GM19099 (cell line): ENCODE data around the gene INAFM1.
A peak's percentile ranks its signal among the peaks of the same experiment; 100 is the strongest.

Experiments used
- POLR2A ChIP-seq: IDR thresholded peaks from 3 replicates; pipeline ENCODE4 v1.6.1; 2011; ENCODE audit warnings: low read depth; ENCODE audit not compliant: insufficient read length; ENCODE audit errors: extremely low read depth

The INAFM1 gene

DNA sequence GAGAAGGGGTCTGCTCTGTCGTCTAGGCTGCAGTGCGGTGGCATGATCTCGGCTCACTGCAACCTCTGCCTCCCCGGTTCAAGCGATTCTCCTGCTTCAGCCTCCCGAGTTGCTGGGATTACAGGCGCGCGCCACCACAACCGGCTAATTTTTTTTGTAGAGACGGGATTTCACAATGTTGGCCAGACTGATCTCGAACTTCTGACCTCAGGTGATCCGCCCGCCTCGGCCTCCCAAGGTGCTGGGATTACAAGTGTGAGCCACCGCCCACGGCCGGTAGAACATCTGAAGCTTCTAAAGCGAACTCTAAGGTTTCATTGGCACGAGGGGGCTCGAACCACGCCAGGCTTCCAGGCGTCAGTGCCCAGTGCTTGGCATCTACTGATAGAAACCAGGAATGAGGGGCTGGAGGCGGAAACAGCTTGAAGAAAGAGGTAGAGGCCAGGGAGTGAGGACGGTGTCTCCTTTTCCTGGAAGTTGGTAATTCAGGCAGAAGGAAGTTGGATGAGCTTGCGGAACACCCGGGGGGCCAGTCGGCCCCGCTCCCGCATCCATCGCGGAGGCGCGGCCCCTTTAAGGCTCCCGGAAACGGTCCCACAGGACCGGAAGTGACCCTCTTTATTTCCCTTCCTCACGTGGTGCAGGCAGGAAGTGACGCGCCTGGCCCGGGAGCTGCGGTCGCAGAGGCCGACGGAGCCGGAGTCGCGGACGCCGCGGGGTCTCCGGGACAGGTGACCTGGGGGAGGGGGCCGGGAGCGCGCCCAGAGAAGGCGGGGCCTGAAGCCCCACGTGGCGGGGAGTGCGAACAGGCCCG, 18.6 kb upstream of the INAFM1 start, which contains the start of gene CCDC9:
TSS of gene CCDC9 (plus strand) at position 647 of the 814 bp plus-strand sequence. CDS start 1,876 bp downstream, outside the sequence.
- peak; percentile 73 for TF ChIP-seq POLR2A

DNA sequence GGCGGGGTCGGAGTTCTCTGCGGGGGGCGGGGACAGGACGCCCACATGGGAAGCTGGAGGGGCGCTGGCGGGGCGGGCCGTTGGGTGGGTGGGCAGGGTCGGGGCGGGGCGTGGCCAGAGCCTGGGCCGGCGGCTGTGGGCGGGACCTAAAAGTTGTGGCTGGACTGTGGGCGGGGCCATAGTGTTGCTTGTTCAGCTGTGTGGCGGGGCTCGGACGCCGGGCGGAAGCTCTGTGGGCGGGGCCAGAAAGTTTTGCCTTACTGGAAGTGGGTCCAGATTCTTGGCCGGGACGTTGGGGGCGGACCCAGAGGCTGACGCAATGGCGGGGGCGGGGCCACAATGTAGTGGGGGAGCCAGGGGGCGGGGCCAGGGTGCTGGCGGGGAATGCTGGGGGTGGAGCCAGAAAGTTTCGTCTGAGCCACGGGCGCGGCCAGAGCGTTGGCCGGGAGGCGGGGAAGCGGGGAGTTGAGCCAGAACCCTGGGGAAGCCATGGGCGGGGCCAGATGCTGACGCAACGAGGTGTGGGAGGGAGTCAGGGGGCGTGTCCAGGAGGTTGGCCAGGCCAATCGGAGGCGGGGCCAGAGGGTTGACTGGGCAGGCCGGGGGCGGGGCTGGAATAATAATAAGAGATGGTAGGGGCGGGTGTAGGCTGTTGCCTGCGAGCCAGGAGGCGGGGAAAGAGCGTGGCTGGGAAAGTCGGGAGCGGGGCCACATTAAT, 17.8 kb upstream of the INAFM1 start:
- no peak for TF ChIP-seq POLR2A

DNA sequence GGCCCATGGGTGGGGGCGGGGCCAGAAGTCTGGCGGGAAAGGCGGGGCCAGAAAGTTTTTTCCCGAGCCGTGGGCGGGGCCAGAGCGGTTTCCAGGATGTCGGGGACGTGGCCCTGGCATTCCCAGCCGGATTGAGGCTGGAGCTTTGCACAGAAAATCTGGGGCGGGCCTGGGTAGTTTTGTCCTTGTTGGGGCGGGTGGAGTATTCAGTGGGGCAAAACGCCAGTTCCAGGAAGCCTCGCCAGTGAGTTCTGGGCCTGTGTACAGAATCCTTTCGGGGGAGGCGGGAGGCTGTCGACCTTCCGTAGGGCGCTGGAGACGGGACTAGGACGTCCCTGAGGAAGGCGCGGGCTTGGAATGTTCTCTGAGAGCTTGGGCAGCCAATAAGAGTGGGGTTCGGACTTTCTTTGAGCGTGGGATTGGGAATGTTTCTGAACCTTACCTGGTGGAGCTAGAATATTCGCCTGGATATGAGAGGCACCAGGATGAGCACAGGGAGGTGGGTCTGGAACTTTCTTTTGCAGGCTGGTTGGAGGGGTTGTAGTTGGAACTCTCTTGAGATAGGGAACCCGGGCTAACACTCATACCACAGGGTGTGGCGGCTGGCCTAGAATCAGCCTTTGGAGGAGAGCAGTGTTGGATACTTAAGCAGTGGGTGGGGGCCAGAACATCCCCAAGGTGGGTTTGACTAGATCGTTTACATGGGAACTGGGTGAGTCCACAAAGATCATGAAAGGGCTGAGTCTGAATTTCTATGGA, 17.1 kb upstream of the INAFM1 start:
- TF ChIP-seq POLR2A: no peak

DNA sequence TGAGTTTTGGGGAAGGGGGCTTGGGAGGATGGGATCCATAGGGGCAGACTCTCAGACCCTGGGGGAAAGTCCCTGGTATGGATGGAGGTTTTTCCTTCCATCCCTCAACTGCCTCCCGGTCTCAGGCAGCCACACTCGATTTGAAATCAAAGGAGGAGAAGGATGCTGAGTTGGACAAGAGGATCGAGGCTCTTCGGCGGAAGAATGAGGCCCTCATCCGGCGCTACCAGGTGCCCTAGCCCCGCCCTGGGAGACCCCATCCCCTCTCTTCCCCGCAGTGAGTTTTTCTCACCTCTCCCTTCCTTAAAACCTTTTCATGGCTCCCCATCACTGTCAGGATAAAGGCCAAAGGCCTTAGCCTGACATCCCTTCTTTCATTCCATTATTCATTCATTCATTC, 16.3 kb upstream of the INAFM1 start:
- no peak for TF ChIP-seq POLR2A

DNA sequence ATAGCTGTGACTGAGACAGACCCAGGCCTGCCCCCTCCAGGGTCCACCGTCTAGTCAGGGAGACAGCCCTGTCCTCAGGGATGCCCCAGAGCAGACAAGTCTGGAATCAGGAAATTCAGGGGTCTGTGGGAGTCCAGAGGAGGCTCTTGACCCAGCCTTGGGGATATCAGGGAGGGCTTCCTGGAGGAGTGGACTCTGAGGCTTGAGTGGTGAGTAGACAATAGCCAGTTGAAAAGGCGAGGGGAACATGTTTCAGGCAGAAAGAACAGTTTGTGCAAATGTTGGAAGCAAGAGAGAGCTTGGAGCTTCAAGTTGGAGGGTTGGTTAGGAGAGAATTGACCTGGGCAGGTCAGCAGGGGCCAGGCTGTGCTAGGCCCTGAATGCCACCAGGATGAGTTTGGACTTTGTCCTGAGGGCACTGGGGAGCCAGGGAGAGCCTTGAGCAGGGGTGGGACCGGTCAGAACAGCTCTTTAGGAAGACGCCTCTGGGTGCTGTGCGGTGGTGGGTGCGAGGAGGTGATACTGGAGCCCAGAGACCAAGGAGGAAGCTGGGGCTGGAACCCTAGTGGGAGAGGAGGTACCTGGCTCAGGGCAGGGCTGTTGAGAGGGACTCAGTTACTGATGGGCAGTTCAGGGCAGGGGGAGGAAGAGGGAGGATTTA, 15.7 kb upstream of the INAFM1 start:
- no peak for TF ChIP-seq POLR2A

DNA sequence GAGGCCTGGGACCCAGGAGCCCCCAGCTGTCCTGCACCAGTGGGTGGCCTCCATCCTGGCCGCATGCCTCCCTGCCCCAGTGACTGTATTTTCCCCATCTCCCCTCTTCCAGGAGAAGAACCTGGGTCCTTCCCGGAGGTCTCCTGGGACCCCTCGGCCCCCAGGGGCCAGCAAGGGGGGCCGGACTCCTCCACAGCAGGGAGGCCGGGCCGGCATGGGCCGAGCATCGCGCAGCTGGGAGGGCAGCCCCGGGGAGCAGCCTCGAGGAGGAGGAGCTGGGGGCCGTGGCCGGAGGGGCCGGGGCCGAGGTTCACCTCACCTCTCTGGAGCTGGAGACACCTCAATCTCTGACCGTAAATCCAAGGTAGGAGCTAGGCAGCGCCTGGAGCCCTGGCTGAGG, 14.2 kb upstream of the INAFM1 start:
- TF ChIP-seq POLR2A: no peak

DNA sequence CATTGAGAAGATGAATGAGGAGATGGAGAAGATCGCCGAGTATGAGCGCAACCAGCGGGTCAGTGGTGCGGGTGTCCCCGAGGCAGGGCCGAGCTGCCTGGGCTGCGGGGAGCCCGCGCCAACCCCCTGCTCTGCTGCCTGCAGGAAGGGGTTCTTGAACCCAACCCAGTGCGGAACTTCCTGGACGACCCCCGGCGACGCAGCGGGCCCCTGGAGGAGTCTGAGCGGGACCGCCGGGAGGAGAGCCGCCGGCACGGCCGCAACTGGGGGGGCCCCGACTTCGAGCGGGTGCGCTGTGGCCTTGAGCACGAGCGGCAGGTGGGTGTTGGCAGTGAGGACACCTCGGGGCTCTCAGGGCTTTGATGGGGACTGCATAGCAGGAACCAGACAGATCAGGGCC, 10.1 kb upstream of the INAFM1 start:
- TF ChIP-seq POLR2A: no peak

DNA sequence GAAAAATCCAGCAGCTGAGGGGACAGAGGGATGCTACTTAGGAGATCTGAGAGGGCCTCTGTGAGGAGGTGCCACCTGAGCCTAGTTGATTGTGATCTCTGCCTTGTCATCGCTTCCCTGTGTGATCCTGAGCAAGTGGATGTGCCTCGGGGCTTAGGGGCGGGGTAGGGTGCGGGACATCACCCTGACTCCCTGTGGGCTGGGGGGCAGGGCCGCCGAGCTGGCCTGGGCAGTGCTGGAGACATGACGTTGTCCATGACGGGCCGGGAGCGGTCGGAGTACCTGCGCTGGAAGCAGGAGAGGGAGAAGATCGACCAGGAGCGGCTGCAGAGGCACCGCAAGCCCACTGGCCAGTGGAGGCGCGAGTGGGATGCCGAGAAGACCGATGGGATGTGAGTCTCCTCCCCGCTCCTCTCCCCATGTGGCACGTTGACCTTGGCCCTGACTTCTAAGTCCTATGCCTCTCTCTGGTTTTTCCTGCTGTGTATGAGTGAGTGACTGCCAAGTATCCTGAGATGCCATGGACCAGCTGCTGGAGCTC, 8.2 kb upstream of the INAFM1 start:
- TF ChIP-seq POLR2A: no peak

DNA sequence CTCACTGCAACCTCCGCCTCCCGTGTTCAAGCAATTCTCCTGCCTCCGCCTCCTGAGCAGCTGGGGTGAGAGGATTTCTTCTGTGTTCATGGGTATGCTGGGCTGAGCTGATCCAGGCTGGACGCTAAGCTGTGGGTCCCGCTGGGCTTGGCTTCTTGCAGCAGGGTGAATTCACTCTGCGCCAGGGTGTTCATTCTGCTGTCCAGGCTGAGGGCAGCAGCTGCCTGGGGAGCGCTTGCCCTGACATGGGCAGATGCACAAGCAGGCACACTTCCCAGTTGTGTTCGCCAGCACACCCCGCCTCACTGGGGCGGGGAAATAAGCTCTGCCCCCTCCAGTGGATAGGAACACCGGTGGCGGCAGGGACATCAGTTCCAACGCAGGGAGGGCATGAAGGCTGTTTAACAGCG, 7.3 kb upstream of the INAFM1 start:
- no peak for TF ChIP-seq POLR2A

DNA sequence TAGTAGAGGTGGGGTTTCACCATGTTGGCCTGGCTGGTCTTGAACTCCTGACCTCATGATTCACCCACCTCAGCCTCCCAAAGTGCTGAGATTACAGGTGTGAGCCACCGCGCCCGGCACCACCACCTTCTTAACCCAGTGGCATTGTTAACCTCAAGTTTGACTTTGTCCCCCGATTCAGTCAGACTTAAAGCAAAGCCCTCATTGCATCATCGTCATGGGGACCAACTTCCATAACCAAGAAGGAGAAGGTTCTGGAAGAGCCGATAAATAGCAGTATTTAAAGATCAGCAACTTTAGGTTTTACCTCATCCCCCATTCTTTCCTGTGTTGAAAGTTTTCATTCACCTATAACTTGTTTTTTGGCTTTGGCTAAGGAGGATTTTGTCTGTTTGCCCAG, 6.7 kb upstream of the INAFM1 start:
- TF ChIP-seq POLR2A: no peak

DNA sequence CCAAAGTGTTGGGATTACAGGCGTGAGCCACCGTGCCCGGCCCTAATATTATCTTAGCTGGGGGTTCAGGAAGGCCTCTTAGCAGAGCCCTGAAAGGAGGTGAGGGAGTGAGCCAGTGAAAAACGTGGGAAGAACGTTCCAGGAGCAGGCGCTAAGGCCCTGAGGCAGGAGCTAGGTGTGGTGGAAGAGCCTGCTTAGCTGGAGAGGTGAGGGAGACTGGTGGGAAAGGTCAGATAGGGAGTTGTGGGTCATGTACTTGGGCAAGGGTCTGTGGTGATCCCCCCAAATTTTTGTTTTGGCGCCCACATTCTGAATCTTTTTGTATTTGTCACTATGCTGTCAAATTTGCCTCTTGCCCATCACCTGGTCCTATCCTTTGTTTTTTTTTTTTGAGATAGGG, 5.1 kb upstream of the INAFM1 start:
- no peak for TF ChIP-seq POLR2A

DNA sequence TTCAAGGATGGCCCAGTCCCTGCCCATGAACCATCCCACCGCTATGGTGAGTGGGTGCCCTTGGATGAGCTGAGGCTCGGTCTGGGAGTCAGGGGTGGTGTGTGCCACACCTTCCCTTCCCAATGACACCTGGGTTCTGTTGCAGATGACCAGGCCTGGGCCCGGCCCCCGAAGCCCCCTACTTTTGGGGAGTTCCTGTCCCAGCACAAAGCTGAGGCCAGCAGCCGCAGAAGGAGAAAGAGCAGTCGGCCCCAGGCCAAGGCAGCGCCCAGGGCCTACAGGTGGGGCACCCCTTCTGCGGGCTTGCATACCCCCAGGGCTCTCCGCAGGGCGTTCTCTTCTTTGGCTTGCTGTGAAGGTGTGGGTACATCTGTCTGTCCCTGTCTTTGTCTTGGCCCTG, 4.3 kb upstream of the INAFM1 start:
- TF ChIP-seq POLR2A: no peak

DNA sequence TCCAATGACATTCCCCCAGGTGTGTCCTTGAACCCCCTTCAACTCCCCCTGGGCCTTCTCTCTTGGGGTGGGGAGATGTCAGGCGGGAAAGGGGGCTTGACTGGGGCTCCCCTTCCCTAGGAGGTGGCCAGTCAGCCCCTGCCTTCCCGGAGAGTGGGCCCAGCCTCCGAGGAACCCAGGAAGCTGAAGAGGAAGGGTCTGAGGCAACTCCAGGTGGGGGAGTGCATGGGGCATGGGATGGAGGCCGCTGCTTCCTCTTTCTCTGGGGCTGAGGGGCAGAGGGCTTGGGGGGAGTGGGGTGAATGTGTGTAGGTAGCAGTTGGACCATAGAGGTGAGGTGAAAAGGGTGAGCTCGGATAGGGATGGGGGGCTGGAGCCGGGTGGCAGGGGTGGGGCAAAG, 2.7 kb upstream of the INAFM1 start:
- no peak for TF ChIP-seq POLR2A

DNA sequence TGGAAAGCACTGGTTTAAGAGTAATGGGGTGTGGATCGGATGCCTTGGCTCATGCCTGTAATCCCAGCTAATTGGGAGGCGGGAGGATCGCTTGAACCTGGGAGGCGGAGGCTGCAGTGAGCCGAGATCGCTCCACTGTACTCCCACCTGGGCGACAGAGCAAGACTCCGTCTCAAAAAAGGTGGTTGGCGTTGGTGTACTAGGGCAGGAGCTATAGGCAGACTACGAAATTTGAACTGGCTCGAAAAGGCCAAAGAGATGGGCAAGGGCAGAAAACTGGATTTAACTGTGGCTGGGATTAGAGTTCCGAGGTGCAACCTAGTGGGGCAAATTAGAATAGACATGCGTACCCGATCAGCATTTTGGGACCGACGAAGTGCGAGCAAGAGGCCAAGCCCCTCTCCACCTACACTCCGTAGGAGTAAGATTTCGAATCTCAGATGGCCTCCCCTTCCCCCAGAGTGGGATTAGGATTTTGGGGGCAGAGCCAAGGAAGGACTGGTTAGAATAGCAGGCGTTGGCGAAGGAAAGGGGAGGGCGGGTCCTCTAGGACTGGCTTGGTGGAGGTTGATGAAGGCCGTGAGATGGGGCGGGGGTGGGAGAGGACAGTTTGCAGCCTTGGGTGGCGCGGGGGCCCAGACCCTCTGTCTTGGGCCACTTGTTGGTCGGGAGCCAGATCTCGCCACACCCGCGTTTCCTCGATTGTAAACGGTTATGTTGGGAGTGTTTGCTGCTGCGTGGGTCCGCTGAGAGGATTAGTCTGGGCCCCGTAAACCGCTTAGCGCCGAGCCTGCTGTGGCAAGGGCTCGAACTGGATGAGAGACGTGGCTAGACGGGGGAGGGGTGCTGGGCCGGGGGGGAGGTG, 2.0 kb upstream of the INAFM1 start:
- no peak for TF ChIP-seq POLR2A

DNA sequence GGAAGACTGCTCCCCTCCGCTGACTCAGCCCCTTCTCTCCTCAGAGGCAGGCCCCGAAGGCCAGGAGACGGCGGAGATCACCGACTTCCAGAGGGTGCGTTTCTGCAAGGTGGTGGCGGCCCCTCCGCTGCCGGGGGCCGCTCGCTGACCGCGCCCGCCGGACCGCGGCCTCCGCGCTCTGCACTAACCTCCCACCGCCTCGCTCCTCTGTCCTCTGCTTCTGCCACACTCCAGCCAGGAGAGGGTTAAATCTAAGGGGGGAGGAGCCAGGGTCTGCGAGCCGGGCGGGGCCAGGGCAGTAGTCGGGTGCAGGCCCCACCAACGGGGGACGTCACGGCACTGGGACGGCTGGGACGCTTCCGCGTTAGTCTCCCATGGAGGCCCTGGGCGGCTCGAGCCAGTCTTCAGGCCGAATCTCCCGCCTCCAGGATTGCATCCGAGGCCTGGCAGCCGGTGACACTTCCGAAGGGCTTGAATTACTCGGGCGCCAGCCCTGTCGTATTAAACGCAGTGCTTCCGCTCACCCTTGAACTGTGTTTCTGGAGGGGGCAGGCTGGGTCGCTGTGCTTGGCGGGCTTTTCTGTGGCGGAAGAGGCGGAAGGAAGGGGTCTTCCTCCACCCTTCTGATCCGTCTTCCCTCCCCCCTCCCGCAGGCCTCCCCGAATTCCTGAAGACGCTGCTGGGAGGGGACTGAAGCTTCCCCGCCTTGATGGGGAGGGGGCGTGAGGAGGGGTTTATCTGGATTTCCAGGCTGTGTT, 1.2 kb upstream of the INAFM1 start:
- peak; percentile 78 for TF ChIP-seq POLR2A
